Esophagus (tissue), 2 donors: ENCODE results near the gene TPSAB1. TPM values are rescaled to one million over a fixed set of nuclear protein-coding genes. Genes with fewer than 3 reads are reported as not detected.
"Not testable (repeated sequence)": the region's sequence is repeated elsewhere in the genome, so short reads cannot be mapped to it uniquely, and the experiment has no call there.

Source experiments
- H3K27ac ChIP-seq, 2 donors: one replicate each; pipeline ENCODE4 v1.5.1; 2013; ENCODE audit warnings: low read depth in 2 of 2, mild to moderate bottlenecking in 2 of 2, inconsistent platforms in 1 of 2, low read length in 1 of 2, moderate library complexity in 1 of 2
- H3K27me3 ChIP-seq, 2 donors: one replicate each; pipeline ENCODE4 v1.6.1; 2013; ENCODE audit warnings: low read length in 2 of 2, control low read depth in 1 of 2, mild to moderate bottlenecking in 1 of 2; ENCODE audit not compliant: insufficient read depth in 2 of 2, control insufficient read depth in 1 of 2
- H3K36me3 ChIP-seq, 2 donors: one replicate each; pipeline ENCODE4 v1.6.1; 2013; ENCODE audit warnings: low read length in 1 of 2; ENCODE audit not compliant: control insufficient read depth in 2 of 2, insufficient read depth in 2 of 2
- H3K4me1 ChIP-seq, 2 donors: one replicate each; pipeline ENCODE4 v1.6.1; 2013; ENCODE audit warnings: low read length in 1 of 2; ENCODE audit not compliant: control insufficient read depth in 2 of 2, insufficient read depth in 2 of 2
- H3K4me3 ChIP-seq, 2 donors: one replicate each; pipeline ENCODE4 v1.5.1; 2013; ENCODE audit warnings: low read length in 2 of 2, mild to moderate bottlenecking in 2 of 2, low read depth in 1 of 2, moderate library complexity in 1 of 2
- H3K9me3 ChIP-seq, 2 donors: one replicate each; pipeline ENCODE4 v1.6.1; 2013; ENCODE audit warnings: mild to moderate bottlenecking in 2 of 2, low read depth in 1 of 2, low read length in 1 of 2, moderate library complexity in 1 of 2; ENCODE audit not compliant: control insufficient read depth in 2 of 2, insufficient read depth in 1 of 2
- WGBS, 2 donors: extraction: QIAGEN DNeasy Blood & Tissue Kit; methylation state at CpG; one replicate each; pipeline ENCODE4 v1.1.7; 2013; 5-methylcytosine and 5-hydroxymethylcytosine counted together
- polyA plus RNA-seq, 2 donors: library from polyadenylated mRNA; stranded (reverse); fragments of 200-250 nt; gene quantifications; one replicate each; pipeline ENCODE4 v1.2.3, GENCODE V29; 2013
- donor health status: healthy with polysubstance abuse.
- donor health status: Bipolar disorder and iron deficiency.

TPSAB1 gene
- polyA plus RNA-seq, 2 donors = 2.8 to 33.0 TPM

DNA sequence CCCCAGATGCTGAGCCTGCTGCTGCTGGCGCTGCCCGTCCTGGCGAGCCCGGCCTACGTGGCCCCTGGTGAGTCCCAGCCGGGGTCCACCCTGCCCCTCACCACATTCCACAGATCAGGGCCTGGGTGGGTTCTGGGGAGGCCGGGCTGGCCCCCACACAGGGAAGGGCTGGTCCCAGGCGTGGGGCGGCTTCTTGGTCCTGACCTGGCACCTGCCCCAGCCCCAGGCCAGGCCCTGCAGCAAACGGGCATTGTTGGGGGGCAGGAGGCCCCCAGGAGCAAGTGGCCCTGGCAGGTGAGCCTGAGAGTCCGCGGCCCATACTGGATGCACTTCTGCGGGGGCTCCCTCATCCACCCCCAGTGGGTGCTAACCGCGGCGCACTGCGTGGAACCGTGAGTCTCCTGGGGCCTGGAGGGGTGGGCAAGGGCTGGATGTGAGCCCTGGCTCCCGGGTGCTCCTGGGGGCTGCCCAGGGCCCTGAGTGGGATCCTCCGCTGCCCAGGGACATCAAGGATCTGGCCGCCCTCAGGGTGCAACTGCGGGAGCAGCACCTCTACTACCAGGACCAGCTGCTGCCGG, 15.9 kb downstream of the TPSAB1 start:
- not testable (repeated sequence) for H3K27me3 ChIP-seq, H3K4me3 ChIP-seq
- WGBS, 2 donors = 77 to 82% methylated on average over 23 of the region's 23 CpGs

GRCh38 chr16:1256874-1257322, 16.4 kb downstream of the TPSAB1 start:
- H3K27me3 ChIP-seq = peaks cover 0 to 5% of the 10 kb centered on the region in 2 donors
- 74 to 79% methylated on average over 22 of the region's 22 CpGs for WGBS, 2 donors

More for the DNA sequence above, 15.9 kb downstream of the TPSAB1 start:
- H3K4me1 ChIP-seq, H3K27ac ChIP-seq, H3K9me3 ChIP-seq, H3K36me3 ChIP-seq: not testable (repeated sequence)

DNA sequence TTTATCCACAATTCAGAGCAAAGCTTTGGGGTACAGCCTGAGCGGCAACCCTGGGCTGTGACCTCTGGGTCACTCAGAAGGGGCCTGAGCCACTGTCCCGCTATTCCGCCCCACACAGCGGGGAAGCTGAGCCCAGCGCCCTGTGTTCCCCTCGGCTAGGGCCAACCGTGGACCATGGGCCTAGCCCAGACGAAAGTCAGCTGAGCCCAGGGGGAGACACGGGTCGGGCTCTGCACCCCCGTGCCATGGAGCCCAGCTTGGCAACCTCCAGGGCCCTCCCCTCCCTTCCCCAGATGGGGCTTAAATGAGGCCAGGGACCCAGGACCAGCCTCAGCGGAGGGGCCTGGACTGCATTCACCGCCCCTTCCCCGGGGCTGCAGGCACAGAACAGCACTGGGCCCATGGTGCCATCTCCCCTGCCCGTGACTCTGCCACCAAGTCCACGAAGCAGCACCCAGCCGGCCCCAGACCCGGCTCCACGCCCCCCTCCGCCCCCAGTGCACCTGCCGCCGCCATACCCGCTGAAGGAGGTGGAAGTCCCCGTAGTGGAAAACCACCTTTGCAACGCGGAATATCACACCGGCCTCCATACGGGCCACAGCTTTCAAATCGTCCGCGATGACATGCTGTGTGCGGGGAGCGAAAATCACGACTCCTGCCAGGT, 17.2 kb downstream of the TPSAB1 start:
- no peaks in the 10 kb centered on the region for H3K9me3 ChIP-seq
- H3K4me3 ChIP-seq = no peak overlapping the region
- H3K36me3 ChIP-seq = no peaks in the 10 kb centered on the region
- H3K27me3 ChIP-seq = peaks cover 0 to 5% of the 10 kb centered on the region in 2 donors
- peaks cover 2 to 5% of the 10 kb centered on the region in 2 donors for H3K4me1 ChIP-seq
- no peak overlapping the region for H3K27ac ChIP-seq
- WGBS, 2 donors = 66 to 72% methylated on average over 34 of the region's 34 CpGs

More at GRCh38 chr16:1256874-1257322, 16.4 kb downstream of the TPSAB1 start:
- Histone ChIP-seq H3K27ac (no peak overlapping the region), H3K4me1 (peaks cover 2 to 5% of the 10 kb centered on the region in 2 donors), H3K9me3 (no peaks in the 10 kb centered on the region), H3K36me3 (no peaks in the 10 kb centered on the region), H3K4me3 (no peak overlapping the region)

DNA sequence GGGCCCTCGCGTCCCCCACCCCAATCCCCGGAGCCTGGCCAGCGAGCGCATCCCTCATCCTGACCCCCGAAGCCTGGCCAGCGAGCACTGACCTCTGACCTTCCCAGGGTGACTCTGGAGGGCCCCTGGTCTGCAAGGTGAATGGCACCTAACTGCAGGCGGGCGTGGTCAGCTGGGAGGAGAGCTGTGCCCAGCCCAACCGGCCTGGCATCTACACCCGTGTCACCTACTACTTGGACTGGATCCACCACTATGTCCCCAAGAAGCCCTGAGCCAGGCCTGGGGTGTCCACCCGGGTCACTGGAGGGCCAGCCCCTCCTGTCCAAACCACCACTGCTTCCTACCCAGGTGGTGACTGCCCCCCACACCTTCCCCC, 17.7 kb downstream of the TPSAB1 start:
- Histone ChIP-seq H3K36me3 (no peaks in the 10 kb centered on the region), H3K27me3 (peaks cover 0 to 5% of the 10 kb centered on the region in 2 donors), H3K9me3 (no peaks in the 10 kb centered on the region), H3K4me1 (peaks cover 2 to 5% of the 10 kb centered on the region in 2 donors), H3K27ac (no peak overlapping the region), H3K4me3 (no peak overlapping the region)
- WGBS, 2 donors = 58 to 66% methylated on average over 12 of the region's 12 CpGs

- H3K4me1 ChIP-seq = peaks cover 2 to 5% of the 10 kb centered on the region in 2 donors
- WGBS, 2 donors = 6 to 10% methylated on average over 35 to 42 of the region's 42 CpGs
- H3K27me3 ChIP-seq = peaks cover 0 to 5% of the 10 kb centered on the region in 2 donors
- no peak overlapping the region for H3K27ac ChIP-seq
- H3K9me3 ChIP-seq = no peaks in the 10 kb centered on the region
- H3K36me3 ChIP-seq = no peaks in the 10 kb centered on the region
- H3K4me3 ChIP-seq = peak overlapping the region; percentile 3 to 25
Observed at GRCh38 chr16:1258906-1259759, 18.6 kb downstream of the TPSAB1 start.

- Histone ChIP-seq H3K36me3 (no peaks in the 10 kb centered on the region), H3K27me3 (peaks cover 0 to 5% of the 10 kb centered on the region in 2 donors), H3K9me3 (peaks cover 0 to under 1% of the 10 kb centered on the region in 2 donors), H3K4me1 (peaks cover 2 to 8% of the 10 kb centered on the region in 2 donors), H3K27ac (no peak overlapping the region), H3K4me3 (no peak overlapping the region)
- WGBS, 2 donors = 23 to 33% methylated on average over 10 to 11 of the region's 11 CpGs
Observed at GRCh38 chr16:1259760-1260068, 19.2 kb downstream of the TPSAB1 start.

- Histone ChIP-seq H3K4me1 (peaks cover 2 to 8% of the 10 kb centered on the region in 2 donors), H3K9me3 (peaks cover 0 to 4% of the 10 kb centered on the region in 2 donors), H3K27ac (no peak overlapping the region), H3K4me3 (no peak overlapping the region), H3K36me3 (no peaks in the 10 kb centered on the region), H3K27me3 (peaks cover 0 to 5% of the 10 kb centered on the region in 2 donors)
- 68 to 72% methylated on average over 36 of the region's 36 CpGs for WGBS, 2 donors
Observed at GRCh38 chr16:1260101-1260680, 19.7 kb downstream of the TPSAB1 start.

- H3K36me3 ChIP-seq = no peaks in the 10 kb centered on the region
- no peak overlapping the region for H3K4me3 ChIP-seq
- no peak overlapping the region for H3K27ac ChIP-seq
- peaks cover 0 to 5% of the 10 kb centered on the region in 2 donors for H3K27me3 ChIP-seq
- H3K9me3 ChIP-seq = peaks cover 0 to 4% of the 10 kb centered on the region in 2 donors
- WGBS, 2 donors = 9 to 12% methylated on average over 46 to 47 of the region's 47 CpGs
- H3K4me1 ChIP-seq = peaks cover 2 to 8% of the 10 kb centered on the region in 2 donors
Observed at GRCh38 chr16:1261131-1261892, 20.8 kb downstream of the TPSAB1 start.
